DMS 273 (cell line): ENCODE data around the gene RFESD.
"Not testable (repeated sequence)": the region's sequence is repeated elsewhere in the genome, so short reads cannot be mapped to it uniquely, and the experiment has no call there.

ENCODE experiments used
- DNase-seq: peaks from one replicate; lab custom pipeline; 2025; ENCODE audit not compliant: unreplicated experiment; lab: John Stamatoyannopoulos, UW

RFESD gene

DNA sequence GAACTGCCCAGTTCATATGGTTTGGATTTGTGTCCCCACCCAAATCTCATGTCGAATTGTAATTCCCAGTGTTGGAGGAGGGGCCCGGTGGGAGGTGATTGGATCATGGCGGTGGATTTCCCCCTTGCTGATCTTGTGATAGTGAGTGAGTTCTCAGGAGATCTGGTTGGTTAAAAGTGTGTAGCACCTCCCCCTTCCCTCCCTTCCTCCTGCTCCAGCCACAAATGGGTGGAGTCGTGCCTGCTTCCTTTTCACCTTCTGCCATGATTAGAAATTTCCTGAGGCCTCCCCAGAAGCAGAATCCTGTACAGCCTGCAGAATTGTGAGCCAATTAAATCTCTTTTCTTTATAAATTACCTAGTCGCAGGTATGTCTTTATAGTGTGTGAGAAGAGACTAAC lies 59.6 kb downstream of the RFESD start:
- DNase-seq, result not testable (repeated sequence)

GRCh38 chr5:95707055-95707454 lies 60.5 kb downstream of the RFESD start:
- DNase-seq, result no peak
